Endothelial cell of umbilical vein (primary cell): ENCODE measurements around the gene EXOC5.
"Not testable (repeated sequence)": the region's sequence is repeated elsewhere in the genome, so short reads cannot be mapped to it uniquely, and the experiment has no call there.

Source experiments
- CTCF ChIP-seq, 2 donors: IDR thresholded peaks; 1 replicate in 1 of 2; 2 replicates in 1 of 2; pipeline ENCODE4 v1.5.1; 2011; ENCODE audit warnings: low read length in 2 of 2, mild to moderate bottlenecking in 2 of 2, moderate library complexity in 2 of 2, control low read depth in 1 of 2, inconsistent platforms in 1 of 2, low read depth in 1 of 2; ENCODE audit not compliant: insufficient read depth in 1 of 2; ENCODE audit errors: extremely low read depth in 1 of 2
- EZH2 ChIP-seq: IDR thresholded peaks from 2 replicates; pipeline ENCODE4 v1.6.1; 2012; ENCODE audit warnings: borderline replicate concordance, low read depth, mild to moderate bottlenecking, moderate library complexity, low read length, inconsistent platforms; ENCODE audit not compliant: severe bottlenecking
- JUN ChIP-seq: IDR thresholded peaks from 2 replicates; pipeline ENCODE4 v1.6.1; 2011; ENCODE audit warnings: borderline replicate concordance, low read depth; ENCODE audit not compliant: insufficient read length, insufficient read depth
- POLR2AphosphoS5 ChIP-seq: IDR thresholded peaks from 2 replicates; pipeline ENCODE4 v1.6.1; 2012; ENCODE audit warnings: low read depth, mild to moderate bottlenecking, control low read depth, low read length, moderate library complexity; ENCODE audit not compliant: insufficient read depth

DNA sequence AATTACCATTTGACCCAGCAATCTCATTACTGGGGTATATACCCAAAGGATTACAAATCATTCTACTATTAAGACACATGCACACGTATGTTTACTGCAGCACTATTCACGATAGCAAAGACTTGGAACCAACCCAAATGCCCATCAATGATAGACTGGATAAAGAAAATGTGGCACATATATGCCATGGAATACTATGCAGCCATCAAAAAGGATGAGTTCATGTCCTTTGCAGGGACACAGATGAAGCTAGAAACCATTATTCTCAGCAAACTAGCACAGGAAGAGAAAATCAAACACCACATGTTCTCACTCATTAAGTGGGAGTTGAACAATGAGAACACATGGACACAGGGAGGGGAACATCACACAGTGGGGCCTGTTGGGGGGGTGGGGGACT, 40.4 kb downstream of the EXOC5 start:
- not testable (repeated sequence) for TF ChIP-seq CTCF (IDR thresholded peaks at IDR 0.05; ENCODE audit: extremely low read depth in 1 of 2, insufficient read depth in 1 of 2, low read depth in 1 of 2, low read length in 2 of 2); POLR2AphosphoS5; JUN; EZH2
